H9 (cell line): Measurements from ENCODE around the gene CDC25A. TPM values are rescaled to one million over a fixed set of nuclear protein-coding genes. Genes with fewer than 3 reads are reported as not detected.

ENCODE experiments used
- DNase-seq: peaks from one replicate; pipeline ENCODE4 v3.0.0-alpha.2; 2017
- H2AFZ ChIP-seq: one replicate; pipeline ENCODE4 v1.6.1; 2013; ENCODE audit warnings: mild to moderate bottlenecking, low read length, control low read depth, moderate library complexity
- H2AK5ac ChIP-seq: 2 replicates; pipeline ENCODE4 v1.6.1; 2013; ENCODE audit warnings: low read length, control low read depth, mixed read lengths; ENCODE audit not compliant: insufficient read length
- H2BK120ac ChIP-seq: one replicate; pipeline ENCODE4 v1.6.1; 2013; ENCODE audit warnings: low read depth, mild to moderate bottlenecking, low read length, control low read depth, inconsistent platforms; ENCODE audit not compliant: poor library complexity, severe bottlenecking
- H2BK12ac ChIP-seq: 2 replicates; pipeline ENCODE4 v1.6.1; 2013; ENCODE audit warnings: low read length, control low read depth, mixed read lengths, low read depth; ENCODE audit not compliant: insufficient read length
- H2BK15ac ChIP-seq: 2 replicates; pipeline ENCODE4 v1.6.1; 2013; ENCODE audit warnings: low read depth, low read length, control low read depth
- H2BK20ac ChIP-seq: one replicate; pipeline ENCODE4 v1.6.1; 2013; ENCODE audit warnings: low read depth, mild to moderate bottlenecking, low read length, control low read depth, inconsistent platforms; ENCODE audit not compliant: poor library complexity, severe bottlenecking
- H2BK5ac ChIP-seq: 2 replicates; pipeline ENCODE4 v1.6.1; 2013; ENCODE audit warnings: low read length, control low read depth, mixed read lengths; ENCODE audit not compliant: insufficient read length
- H3K14ac ChIP-seq: 2 replicates; pipeline ENCODE4 v1.6.1; 2013; ENCODE audit warnings: low read length, control low read depth; ENCODE audit not compliant: insufficient read depth
- H3K18ac ChIP-seq: 2 replicates; pipeline ENCODE4 v1.6.1; 2013; ENCODE audit warnings: low read depth, mild to moderate bottlenecking, mixed read lengths, low read length, control low read depth; ENCODE audit not compliant: insufficient read length
- H3K23ac ChIP-seq: 2 replicates; pipeline ENCODE4 v1.6.1; 2013; ENCODE audit warnings: low read length, control low read depth, mixed read lengths, low read depth; ENCODE audit not compliant: insufficient read length
- H3K23me2 ChIP-seq: 2 replicates; pipeline ENCODE4 v1.6.1; 2013; ENCODE audit warnings: low read depth, mild to moderate bottlenecking, mixed read lengths, low read length, control low read depth; ENCODE audit not compliant: insufficient read length, poor library complexity, severe bottlenecking
- H3K27ac ChIP-seq: 2 replicates; pipeline ENCODE4 v1.5.1; 2013; ENCODE audit warnings: low read length, control low read depth, mixed read lengths, low read depth; ENCODE audit not compliant: insufficient read length
- H3K27me3 ChIP-seq: 2 replicates; pipeline ENCODE4 v1.6.1; 2013; ENCODE audit warnings: low read length, control low read depth, inconsistent platforms; ENCODE audit not compliant: insufficient read depth
- H3K4ac ChIP-seq: 2 replicates; pipeline ENCODE4 v1.6.1; 2013; ENCODE audit warnings: low read depth, mild to moderate bottlenecking, control low read depth, inconsistent platforms, low read length, moderate library complexity
- H3K4me1 ChIP-seq: 2 replicates; pipeline ENCODE4 v1.6.1; 2013; ENCODE audit warnings: low read length, control low read depth, inconsistent platforms; ENCODE audit not compliant: insufficient read depth
- H3K4me2 ChIP-seq: 2 replicates; pipeline ENCODE4 v1.6.1; 2013; ENCODE audit warnings: low read length, control low read depth, mixed read lengths; ENCODE audit not compliant: insufficient read length, insufficient read depth
- H3K56ac ChIP-seq: 2 replicates; pipeline ENCODE4 v1.6.1; 2013; ENCODE audit warnings: low read depth, mild to moderate bottlenecking, mixed read lengths, low read length, control low read depth; ENCODE audit not compliant: insufficient read length
- H3K79me1 ChIP-seq: 2 replicates; pipeline ENCODE4 v1.6.1; 2013; ENCODE audit warnings: low read depth, mild to moderate bottlenecking, moderate library complexity, low read length, control low read depth, inconsistent platforms; ENCODE audit not compliant: insufficient read depth, poor library complexity, severe bottlenecking
- H3K79me2 ChIP-seq: 2 replicates; pipeline ENCODE4 v1.6.1; 2013; ENCODE audit warnings: low read length, control low read depth, inconsistent platforms; ENCODE audit not compliant: insufficient read depth
- H3K9ac ChIP-seq: 2 replicates; pipeline ENCODE4 v1.6.1; 2013; ENCODE audit warnings: low read length, control low read depth, mixed read lengths; ENCODE audit not compliant: insufficient read length; ENCODE audit errors: extremely low read depth
- H3K9me3 ChIP-seq: one replicate; pipeline ENCODE4 v1.6.1; 2013; ENCODE audit warnings: low read depth, low read length, inconsistent platforms; ENCODE audit not compliant: control insufficient read depth
- H3T11ph ChIP-seq: one replicate; pipeline ENCODE4 v1.6.1; 2013; ENCODE audit warnings: mild to moderate bottlenecking, low read length, control low read depth, inconsistent platforms
- H4K20me1 ChIP-seq: one replicate; pipeline ENCODE4 v1.6.1; 2013; ENCODE audit not compliant: control insufficient read depth, insufficient read length, insufficient read depth
- H4K5ac ChIP-seq: 2 replicates; pipeline ENCODE4 v1.6.1; 2013; ENCODE audit warnings: low read depth, mild to moderate bottlenecking, mixed read lengths, low read length, control low read depth; ENCODE audit not compliant: insufficient read length
- H4K8ac ChIP-seq: replicated peaks from 2 replicates; pipeline ENCODE4 v1.6.1; 2013; ENCODE audit warnings: low read length, control low read depth, mixed read lengths, low read depth; ENCODE audit not compliant: insufficient read length
- H4K91ac ChIP-seq: 2 replicates; pipeline ENCODE4 v1.6.1; 2013; ENCODE audit warnings: low read depth, mild to moderate bottlenecking, moderate library complexity, mixed read lengths, low read length, control low read depth; ENCODE audit not compliant: insufficient read length
- H3K27ac Mint-ChIP-seq, 3 experiments: 2 replicates in 2 of 3; 3 replicates in 1 of 3; pipeline ENCODE4 v1.8.0; 2020 to 2021; ENCODE audit warnings: mixed read lengths in 3 of 3, mild to moderate bottlenecking in 1 of 3, moderate library complexity in 1 of 3
- H3K27me3 Mint-ChIP-seq: 2 replicates; pipeline ENCODE4 v1.8.0; 2021; ENCODE audit warnings: low read depth, mild to moderate bottlenecking, moderate library complexity, mixed read lengths
- H3K36me3 Mint-ChIP-seq, 3 experiments: 2 replicates in 2 of 3; 3 replicates in 1 of 3; pipeline ENCODE4 v1.8.0; 2020 to 2021; ENCODE audit warnings: low read depth in 3 of 3, mixed read lengths in 3 of 3; ENCODE audit not compliant: insufficient read depth in 1 of 3
- H3K4me1 Mint-ChIP-seq, 2 experiments: 2 replicates each; pipeline ENCODE4 v1.8.0; 2020; ENCODE audit warnings: mixed read lengths in 2 of 2
- H3K4me3 Mint-ChIP-seq, 2 experiments: 2 replicates in 1 of 2; 3 replicates in 1 of 2; pipeline ENCODE4 v1.8.0; 2020 to 2021; ENCODE audit warnings: mild to moderate bottlenecking in 2 of 2, mixed read lengths in 2 of 2, moderate library complexity in 1 of 2
- H3K9me3 Mint-ChIP-seq, 2 experiments: 2 replicates in 1 of 2; 3 replicates in 1 of 2; pipeline ENCODE4 v1.8.0; 2020; ENCODE audit warnings: mild to moderate bottlenecking in 2 of 2, mixed read lengths in 2 of 2, moderate library complexity in 1 of 2
- CTCF ChIP-seq: fragments of 200-600 bp; sonication (generic); conservative IDR thresholded peaks from 3 replicates; pipeline ENCODE4 v1.8.0; 2021; ENCODE audit warnings: antibody characterized with exemption, mild to moderate bottlenecking
- WGBS: extraction: QIAGEN DNeasy Blood & Tissue Kit; methylation state at CpG from one replicate; pipeline ENCODE4 v1.1.7; 2013; ENCODE audit warnings: missing lambda C conversion rate, low lambda C conversion rate, mixed read lengths; ENCODE audit not compliant: insufficient read length; ENCODE audit errors: extremely low coverage; 5-methylcytosine and 5-hydroxymethylcytosine counted together
- total RNA-seq: library from RNA; stranded (reverse); gene quantifications from 2 replicates; pipeline ENCODE4 v1.2.1, GENCODE V29; 2021

CDC25A gene
- total RNA-seq, 1 experiment from 2014 or later, result 83.3 TPM

- no peak overlapping the region for H4K8ac ChIP-seq
- no peak overlapping the region for H3K4ac ChIP-seq
- H3K56ac ChIP-seq, result no peak overlapping the region
- Mint-ChIP-seq H3K27me3 (peaks cover 2% of the 10 kb centered on the region; the same call in 1 of the 2 replicates), H3K36me3 (peaks cover 15 to 18% (median 16%) of the 10 kb centered on the region in 3 experiments), H3K4me3 (peak overlapping the region in 1 of 2 experiments; percentile 24; a peak in 1 of 5 replicates), H3K9me3 (peaks cover 19% of the 10 kb centered on the region in 2 experiments), H3K27ac (no peak overlapping the region), H3K4me1 (peaks cover 18 to 26% of the 10 kb centered on the region in 2 experiments)
- H4K5ac ChIP-seq, result no peak overlapping the region
- no peak overlapping the region for H3K18ac ChIP-seq
- H3K23ac ChIP-seq, result no peak overlapping the region
- H2AK5ac ChIP-seq, result no peak overlapping the region
- H2BK20ac ChIP-seq, result no peak overlapping the region
- H2BK5ac ChIP-seq, result no peak overlapping the region
- H3K23me2 ChIP-seq, result no peaks in the 10 kb centered on the region
- no peak overlapping the region for H3K27ac ChIP-seq
- no peak overlapping the region for H2BK15ac ChIP-seq
- no peaks in the 10 kb centered on the region for H3K79me2 ChIP-seq
- no peak overlapping the region for H3K4me2 ChIP-seq
- no peaks in the 10 kb centered on the region for H4K20me1 ChIP-seq
- no peak for TF ChIP-seq CTCF
- no peak overlapping the region for H4K91ac ChIP-seq
- no peaks in the 10 kb centered on the region for H3K4me1 ChIP-seq
- no peaks in the 10 kb centered on the region for H3K79me1 ChIP-seq
- no peak overlapping the region for H2BK120ac ChIP-seq
- DNase-seq, result no peak
- H2AFZ ChIP-seq, result no peak overlapping the region
- H3K9me3 ChIP-seq, result no peaks in the 10 kb centered on the region
- WGBS, result no CpG with 5 or more reads among the region's 2 CpGs
- no peak overlapping the region for H3K9ac ChIP-seq
- H3K14ac ChIP-seq, result no peak overlapping the region
- H2BK12ac ChIP-seq, result no peak overlapping the region
- no peaks in the 10 kb centered on the region for H3K27me3 ChIP-seq
- H3T11ph ChIP-seq, result no peak overlapping the region
These were observed 45.3 kb upstream of the CDC25A start for GRCh38 chr3:48233542-48233941.
